ENCODE measurements around the gene MORN2.

Gene MORN2

DNA sequence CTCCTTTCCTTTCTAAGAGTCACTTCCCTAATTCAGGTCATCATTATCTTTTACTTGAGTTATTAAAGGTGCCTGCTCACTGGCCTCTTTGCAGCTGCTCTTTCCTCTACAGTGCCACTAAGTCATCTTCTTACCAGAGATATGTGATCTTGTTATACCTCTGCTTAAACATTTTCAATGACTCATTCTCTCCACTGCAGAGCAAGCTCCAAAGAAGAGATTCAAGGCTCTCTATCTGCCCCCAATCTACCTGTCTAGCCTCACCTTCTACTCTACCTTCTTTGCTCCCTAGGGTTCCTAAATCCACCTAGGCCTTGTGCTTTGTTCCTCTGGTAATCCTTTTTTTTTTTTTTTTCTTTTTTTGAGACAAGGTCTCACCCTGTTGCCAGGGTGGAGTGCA is 17.0 kb downstream of the MORN2 start:
- no peak for DNase-seq (ENCODE audit: low read depth)

- no peak for DNase-seq (ENCODE audit: low read depth)
Observed at GRCh38 chr2:38898256-38898655, 22.5 kb downstream of the MORN2 start.

GRCh38 chr2:38900726-38901125 is 24.9 kb downstream of the MORN2 start:
- DNase-seq (ENCODE audit: low read depth) = no peak

GRCh38 chr2:38905251-38905650 is 29.5 kb downstream of the MORN2 start:
- DNase-seq (ENCODE audit: low read depth) = no peak

- DNase-seq (ENCODE audit: low read depth) = no peak
Observed at GRCh38 chr2:38907242-38907641, 31.5 kb downstream of the MORN2 start.

DNA sequence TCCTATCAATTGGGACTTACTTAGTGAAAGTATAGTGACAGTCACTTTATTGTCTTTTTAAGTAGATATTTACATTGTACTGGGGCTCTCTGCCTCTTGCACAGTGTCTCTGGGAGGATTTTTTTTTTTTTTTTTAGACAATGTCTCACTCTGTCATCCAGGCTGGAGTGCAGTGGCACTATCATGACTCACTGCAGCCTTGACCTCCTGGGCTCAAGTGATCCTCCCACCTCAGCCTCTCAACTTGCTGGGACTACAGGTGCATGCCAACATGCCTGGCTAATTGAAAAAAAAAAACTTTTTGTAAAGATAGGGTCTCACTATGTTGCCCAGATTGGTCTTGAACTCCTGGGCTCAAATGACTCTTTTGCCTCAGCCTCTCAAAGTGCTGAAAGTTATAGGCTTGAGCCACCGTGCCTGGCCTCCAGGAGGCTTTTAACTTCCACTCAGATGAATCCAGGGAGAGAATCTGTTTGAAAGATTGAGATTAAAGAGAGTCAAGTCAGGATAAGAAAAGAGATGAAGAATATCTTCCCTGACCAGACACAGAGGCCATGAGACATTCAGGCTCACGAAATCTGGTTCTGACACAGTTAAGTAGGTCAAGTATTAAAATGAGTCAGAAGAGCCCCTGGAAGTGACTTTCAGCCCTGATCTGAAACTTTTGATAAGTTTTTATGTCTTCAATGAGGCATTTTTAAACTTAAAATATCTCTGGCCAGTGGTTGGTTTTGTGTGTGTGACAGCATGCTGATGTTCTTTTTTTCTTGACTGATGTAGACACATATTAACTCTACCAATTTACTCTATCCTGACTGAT is 32.2 kb downstream of the MORN2 start:
- DNase-seq (ENCODE audit: low read depth) = no peak

DNA sequence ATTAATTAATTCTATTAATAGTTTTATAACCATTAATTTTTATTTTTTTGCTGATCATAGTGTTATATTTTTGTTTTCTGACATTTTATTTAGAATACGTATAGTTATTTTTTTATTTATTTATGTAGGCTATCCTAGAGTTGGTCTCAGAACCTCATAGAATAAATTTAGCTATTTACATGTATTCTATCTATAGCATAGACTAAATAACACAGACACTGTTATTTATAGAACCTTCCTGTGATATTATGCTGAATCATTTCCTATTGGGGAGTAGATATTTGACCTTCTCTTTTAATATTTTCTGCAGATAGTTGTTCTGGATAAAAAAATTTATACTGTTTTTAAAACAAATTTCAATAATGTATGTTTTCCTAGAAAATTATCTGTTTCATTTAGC is 34.1 kb downstream of the MORN2 start:
- no peak for DNase-seq (ENCODE audit: low read depth)

DNA sequence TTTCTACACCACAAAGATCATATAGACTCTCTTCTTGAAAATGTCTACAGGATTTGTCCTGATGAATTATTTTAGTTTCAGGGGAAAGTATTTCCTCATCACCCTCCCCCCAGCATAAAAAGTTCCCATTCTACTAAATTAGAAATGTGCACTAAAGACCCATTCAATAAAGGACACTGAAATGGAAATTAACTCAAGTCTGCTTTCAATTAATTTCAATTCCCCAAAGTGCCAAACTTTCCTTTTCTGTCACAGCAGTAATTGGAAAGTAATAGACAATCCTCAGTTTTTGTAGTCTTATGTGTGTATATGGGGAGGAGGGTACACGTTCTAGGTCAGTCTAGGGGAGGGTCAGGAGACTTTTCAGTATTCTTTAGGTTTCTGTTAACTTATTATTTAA is 35.4 kb downstream of the MORN2 start:
- no peak for DNase-seq (ENCODE audit: low read depth)

GRCh38 chr2:38912619-38913018 is 36.8 kb downstream of the MORN2 start:
- no peak for DNase-seq (ENCODE audit: low read depth)

- no peak for DNase-seq (ENCODE audit: low read depth)
Observed at GRCh38 chr2:38922389-38922788, 46.6 kb downstream of the MORN2 start.

DNA sequence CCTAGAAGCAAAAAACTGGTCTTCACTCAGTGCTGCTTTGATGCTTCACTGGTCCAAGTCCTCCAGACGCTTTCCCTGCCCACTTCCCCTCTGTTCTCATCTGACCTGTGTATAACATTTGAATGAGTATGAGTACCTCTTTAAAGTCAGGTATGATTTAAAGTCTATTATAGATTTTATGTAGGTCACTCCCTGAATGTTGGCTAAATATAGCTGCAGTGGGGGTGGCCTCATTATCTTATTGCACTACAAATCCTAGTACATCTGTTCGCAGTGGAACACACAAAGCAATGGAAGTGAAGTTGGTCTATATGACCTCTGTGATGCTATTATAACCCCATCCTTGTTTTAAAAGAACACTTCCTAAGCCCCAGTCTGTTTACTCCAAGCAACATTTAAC is 47.1 kb downstream of the MORN2 start:
- DNase-seq (ENCODE audit: low read depth) = no peak

DNA sequence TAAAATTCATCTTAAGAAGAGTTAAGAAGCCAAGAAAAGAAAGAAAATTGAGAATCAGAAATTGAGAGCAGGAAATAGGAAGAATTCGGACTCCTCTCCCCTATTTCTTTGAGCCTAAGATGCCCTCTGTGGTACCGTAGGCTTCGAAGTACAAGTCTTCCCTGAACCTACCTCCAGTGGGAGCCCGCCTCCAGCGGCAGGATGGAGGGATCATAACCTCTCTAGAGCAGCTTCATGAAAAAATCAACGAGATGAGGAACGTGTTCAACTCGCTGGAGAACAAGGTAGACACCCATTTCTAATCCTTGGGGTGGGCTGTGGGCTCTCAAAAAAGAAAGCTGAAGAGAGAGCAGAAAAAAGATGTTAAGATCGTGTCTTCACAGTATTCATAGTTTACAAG is 50.2 kb downstream of the MORN2 start:
- DNase-seq (ENCODE audit: low read depth) = no peak

GRCh38 chr2:38930600-38930999 is 54.8 kb downstream of the MORN2 start:
- no peak for DNase-seq (ENCODE audit: low read depth)

Data from HS-5 (cell line).